Ishikawa (cell line): Measurements from ENCODE around the gene DCC.

ENCODE experiments used
- CEBPB ChIP-seq: IDR thresholded peaks from 2 replicates; pipeline ENCODE4 v1.6.1; 2012
- CREB1 ChIP-seq: IDR thresholded peaks from 2 replicates; pipeline ENCODE4 v1.6.1; 2012; ENCODE audit warnings: low read depth
- EGR1 ChIP-seq: IDR thresholded peaks from 2 replicates; pipeline ENCODE4 v1.6.1; 2012
- EP300 ChIP-seq: IDR thresholded peaks from 2 replicates; pipeline ENCODE4 v1.6.1; 2012; ENCODE audit warnings: borderline replicate concordance
- FOXM1 ChIP-seq: IDR thresholded peaks from 2 replicates; pipeline ENCODE4 v1.6.1; 2012; ENCODE audit warnings: low read depth, borderline replicate concordance
- NFIC ChIP-seq: IDR thresholded peaks from 2 replicates; pipeline ENCODE4 v1.6.1; 2012
- RAD21 ChIP-seq: IDR thresholded peaks from 2 replicates; pipeline ENCODE4 v1.6.1; 2012; ENCODE audit warnings: low read depth
- TAF1 ChIP-seq: IDR thresholded peaks from 2 replicates; pipeline ENCODE4 v1.6.1; 2012; ENCODE audit warnings: low read depth, mild to moderate bottlenecking
- TCF12 ChIP-seq: IDR thresholded peaks from 2 replicates; pipeline ENCODE4 v1.6.1; 2012; ENCODE audit warnings: low read depth
- TEAD4 ChIP-seq: IDR thresholded peaks from 2 replicates; pipeline ENCODE4 v1.6.1; 2012
- USF1 ChIP-seq: IDR thresholded peaks from 2 replicates; pipeline ENCODE4 v1.6.1; 2012
- YY1 ChIP-seq: IDR thresholded peaks from 2 replicates; pipeline ENCODE4 v1.6.1; 2012; ENCODE audit warnings: low read depth
- ZBTB7A ChIP-seq: IDR thresholded peaks from 2 replicates; pipeline ENCODE4 v1.6.1; 2012; ENCODE audit warnings: low read depth
- TF ChIP-seq, protein P1 (sequence below): IDR thresholded peaks from 2 replicates; pipeline ENCODE4 v1.6.1; 2012
- TF ChIP-seq, protein P2 (sequence below): IDR thresholded peaks from 2 replicates; pipeline ENCODE4 v1.6.1; 2012; ENCODE audit warnings: low read depth, mild to moderate bottlenecking

Gene DCC

GRCh38 chr18:53070788-53071187, 730.8 kb downstream of the DCC start:
- TF ChIP-seq FOXM1 (no peak), TCF12 (no peak), CREB1 (no peak), TEAD4 (no peak), RAD21 (no peak), NFIC (no peak), YY1 (no peak), TAF1 (no peak), ZBTB7A (no peak), CEBPB (no peak), EP300 (no peak), USF1 (no peak), EGR1 (no peak)
- TF ChIP-seq, protein P1, sequence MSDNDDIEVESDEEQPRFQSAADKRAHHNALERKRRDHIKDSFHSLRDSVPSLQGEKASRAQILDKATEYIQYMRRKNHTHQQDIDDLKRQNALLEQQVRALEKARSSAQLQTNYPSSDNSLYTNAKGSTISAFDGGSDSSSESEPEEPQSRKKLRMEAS = no peak
- TF ChIP-seq, protein P2, sequence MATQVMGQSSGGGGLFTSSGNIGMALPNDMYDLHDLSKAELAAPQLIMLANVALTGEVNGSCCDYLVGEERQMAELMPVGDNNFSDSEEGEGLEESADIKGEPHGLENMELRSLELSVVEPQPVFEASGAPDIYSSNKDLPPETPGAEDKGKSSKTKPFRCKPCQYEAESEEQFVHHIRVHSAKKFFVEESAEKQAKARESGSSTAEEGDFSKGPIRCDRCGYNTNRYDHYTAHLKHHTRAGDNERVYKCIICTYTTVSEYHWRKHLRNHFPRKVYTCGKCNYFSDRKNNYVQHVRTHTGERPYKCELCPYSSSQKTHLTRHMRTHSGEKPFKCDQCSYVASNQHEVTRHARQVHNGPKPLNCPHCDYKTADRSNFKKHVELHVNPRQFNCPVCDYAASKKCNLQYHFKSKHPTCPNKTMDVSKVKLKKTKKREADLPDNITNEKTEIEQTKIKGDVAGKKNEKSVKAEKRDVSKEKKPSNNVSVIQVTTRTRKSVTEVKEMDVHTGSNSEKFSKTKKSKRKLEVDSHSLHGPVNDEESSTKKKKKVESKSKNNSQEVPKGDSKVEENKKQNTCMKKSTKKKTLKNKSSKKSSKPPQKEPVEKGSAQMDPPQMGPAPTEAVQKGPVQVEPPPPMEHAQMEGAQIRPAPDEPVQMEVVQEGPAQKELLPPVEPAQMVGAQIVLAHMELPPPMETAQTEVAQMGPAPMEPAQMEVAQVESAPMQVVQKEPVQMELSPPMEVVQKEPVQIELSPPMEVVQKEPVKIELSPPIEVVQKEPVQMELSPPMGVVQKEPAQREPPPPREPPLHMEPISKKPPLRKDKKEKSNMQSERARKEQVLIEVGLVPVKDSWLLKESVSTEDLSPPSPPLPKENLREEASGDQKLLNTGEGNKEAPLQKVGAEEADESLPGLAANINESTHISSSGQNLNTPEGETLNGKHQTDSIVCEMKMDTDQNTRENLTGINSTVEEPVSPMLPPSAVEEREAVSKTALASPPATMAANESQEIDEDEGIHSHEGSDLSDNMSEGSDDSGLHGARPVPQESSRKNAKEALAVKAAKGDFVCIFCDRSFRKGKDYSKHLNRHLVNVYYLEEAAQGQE = no peak

DNA sequence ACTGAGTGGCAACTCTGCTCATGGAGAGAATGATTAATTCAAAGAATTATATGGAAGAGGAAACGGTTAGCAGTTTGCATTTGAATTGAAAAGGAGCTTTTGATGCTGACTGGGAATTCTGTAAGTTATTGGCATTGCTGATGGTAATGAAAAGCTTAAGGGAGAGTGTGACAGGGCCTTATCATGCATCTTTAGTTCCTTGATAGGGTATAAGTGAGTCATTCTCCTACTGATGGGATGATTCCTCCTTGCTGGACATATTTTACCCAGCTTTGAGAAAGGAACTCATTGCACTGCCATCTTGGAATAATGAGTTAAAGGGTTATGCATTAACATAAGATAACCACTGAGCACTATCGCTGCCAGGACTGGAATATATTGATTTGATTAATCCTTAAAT, 740.7 kb downstream of the DCC start:
- TF ChIP-seq USF1 = no peak
- TF ChIP-seq FOXM1 = no peak
- TF ChIP-seq TCF12 = no peak
- no peak for TF ChIP-seq NFIC
- TF ChIP-seq YY1 = no peak
- TF ChIP-seq TAF1 = no peak
- no peak for TF ChIP-seq RAD21
- TF ChIP-seq, protein P2 = no peak

DNA sequence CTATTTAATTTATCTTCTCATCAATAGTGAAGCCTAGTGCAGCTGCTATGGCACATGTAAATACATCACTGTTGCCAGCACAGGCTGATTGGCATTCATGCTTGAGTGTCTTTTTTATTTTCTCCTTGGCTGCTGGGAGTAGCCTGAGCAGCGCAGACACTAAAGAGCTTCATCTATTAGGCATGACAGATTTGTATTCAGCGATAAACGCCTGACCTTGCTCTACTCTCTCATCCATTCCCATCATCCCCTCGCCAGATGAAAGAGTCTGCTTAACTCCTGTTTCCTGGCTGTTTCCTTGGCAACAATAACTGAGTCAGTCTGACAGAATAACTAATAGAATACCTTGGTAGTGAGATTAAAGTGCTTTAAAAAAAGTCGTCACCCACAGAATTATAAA, 753.6 kb downstream of the DCC start:
- TF ChIP-seq USF1 (no peak), YY1 (no peak), CEBPB (no peak), TEAD4 (no peak), NFIC (no peak), CREB1 (no peak), TAF1 (no peak), EGR1 (no peak), TCF12 (no peak), EP300 (no peak)
- TF ChIP-seq, protein P1 = no peak

- TF ChIP-seq, protein P1 = no peak
- TF ChIP-seq, protein P2 = no peak
- TF ChIP-seq FOXM1 = no peak
- TF ChIP-seq NFIC = no peak
Measured at GRCh38 chr18:53101536-53102105, 761.6 kb downstream of the DCC start.

GRCh38 chr18:53114441-53114840, 774.4 kb downstream of the DCC start:
- TF ChIP-seq, protein P2 = no peak
- TF ChIP-seq CREB1 (no peak), NFIC (no peak), YY1 (no peak)
- TF ChIP-seq, protein P1 = no peak
